GM19328 (cell line): ENCODE measurements around the gene ZDHHC16.
"Not testable (repeated sequence)": the region's sequence is repeated elsewhere in the genome, so short reads cannot be mapped to it uniquely, and the experiment has no call there.

Experiments
- ATAC-seq: cut with Tn5 transposase; IDR thresholded peaks from one replicate; pipeline ENCODE4 v1.9.1; 2021; ENCODE audit warnings: mild to moderate bottlenecking, moderate library complexity; ENCODE audit not compliant: unreplicated experiment

The ZDHHC16 gene

DNA sequence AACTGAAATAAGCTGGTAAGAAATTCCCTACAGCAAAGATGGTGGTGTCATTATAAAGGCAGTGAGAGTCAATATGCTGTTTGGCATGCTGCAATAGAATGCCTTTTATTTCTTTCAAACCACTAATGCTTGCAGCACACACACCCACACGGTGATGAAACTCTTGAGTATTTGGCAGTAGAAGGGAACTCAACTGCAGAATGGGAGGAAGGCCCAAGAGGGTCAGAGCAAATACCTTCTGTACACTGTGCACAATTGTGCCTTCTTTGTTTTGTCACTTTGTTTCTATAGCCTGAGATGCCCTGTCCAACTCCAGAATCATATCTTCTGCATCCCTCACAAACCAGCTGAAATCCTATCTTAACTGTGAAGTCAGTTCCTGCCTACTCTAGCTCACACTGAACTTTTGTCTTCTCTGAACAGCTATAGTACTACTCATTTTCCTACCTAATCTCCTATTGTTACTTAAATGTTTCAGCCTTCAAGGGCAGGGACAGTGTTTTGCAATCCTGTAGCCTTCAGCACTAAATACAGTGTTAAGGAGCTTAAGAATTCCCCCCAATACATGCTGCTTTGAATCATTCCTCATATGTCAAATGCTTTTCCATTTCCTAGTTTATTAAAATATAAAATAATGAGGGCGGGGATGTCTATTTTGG is 30.1 kb downstream of the ZDHHC16 start:
- no peak for ATAC-seq

DNA sequence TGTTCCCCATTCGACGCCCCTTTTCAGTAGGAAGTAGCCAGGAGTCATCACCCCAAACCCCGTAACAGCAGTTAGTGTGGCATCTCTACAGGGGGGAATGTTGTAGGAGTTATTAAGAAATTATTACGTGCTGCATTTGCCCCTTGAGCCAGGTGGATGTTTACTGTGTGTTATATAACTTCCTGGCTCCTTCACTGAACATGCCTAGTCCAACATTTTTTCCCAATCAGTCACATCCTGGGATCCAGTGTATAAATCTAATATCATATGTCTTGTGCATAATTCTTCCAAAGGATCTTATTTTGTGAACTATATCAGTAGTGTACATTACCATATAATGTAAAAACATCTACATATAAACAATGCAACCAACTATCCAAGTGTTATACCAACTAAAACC is 33.4 kb downstream of the ZDHHC16 start:
- ATAC-seq: not testable (repeated sequence)

DNA sequence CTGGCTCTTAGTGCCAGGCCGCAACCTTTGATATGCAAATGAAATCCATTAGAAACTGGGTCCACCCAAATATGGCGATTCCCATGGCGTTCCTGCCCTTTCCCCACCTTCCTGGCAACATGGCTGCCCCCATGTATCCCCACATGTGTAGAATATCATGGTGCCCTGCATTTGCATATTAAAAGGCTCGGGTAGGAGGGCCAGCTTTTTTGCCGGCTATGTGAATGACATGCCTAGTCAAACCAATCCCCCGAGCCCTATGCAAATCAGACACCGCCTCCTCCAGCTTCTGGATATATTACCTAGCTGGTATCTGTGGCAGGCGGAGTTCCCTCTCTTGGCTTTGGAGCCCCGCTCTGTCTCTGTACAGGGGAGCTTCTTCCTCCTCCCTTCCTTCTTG is 34.0 kb downstream of the ZDHHC16 start:
- no peak for ATAC-seq

DNA sequence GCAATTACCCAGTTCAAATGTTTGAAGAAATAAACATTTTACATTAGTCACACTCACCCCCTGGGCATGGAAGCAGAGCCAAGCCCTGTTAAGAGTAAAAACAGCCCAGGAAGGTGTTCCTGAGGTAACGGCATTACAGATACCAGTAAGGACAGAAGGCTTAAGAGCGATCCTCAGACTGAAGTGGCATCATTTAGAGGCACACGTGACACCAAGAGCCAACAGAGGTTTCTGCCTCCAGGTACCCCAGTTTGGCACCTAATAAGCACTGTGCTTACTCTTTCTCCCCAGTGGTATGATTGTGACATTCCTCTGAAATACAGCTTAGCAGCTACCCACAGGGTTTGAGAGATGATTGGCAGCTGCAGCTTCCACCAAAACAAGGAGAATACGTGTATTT is 35.1 kb downstream of the ZDHHC16 start:
- ATAC-seq: no peak

DNA sequence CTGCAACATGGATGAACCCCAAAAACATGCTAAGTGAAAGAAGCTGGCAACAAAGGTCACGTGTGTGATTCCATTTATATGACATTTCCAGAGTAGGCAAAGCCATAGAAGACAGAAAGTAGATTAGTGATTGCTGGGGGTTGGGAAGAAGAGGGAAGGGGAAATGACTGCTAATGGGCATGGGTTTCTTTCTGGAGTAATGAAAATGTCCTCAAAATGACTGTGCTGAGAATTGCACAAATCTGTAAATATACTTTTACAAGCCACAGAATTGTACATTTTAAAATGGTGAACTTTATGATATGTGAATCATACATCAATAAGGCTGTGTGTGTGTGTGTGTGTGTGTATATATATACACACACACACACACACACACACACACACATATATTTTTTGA is 36.4 kb downstream of the ZDHHC16 start:
- ATAC-seq: no peak

DNA sequence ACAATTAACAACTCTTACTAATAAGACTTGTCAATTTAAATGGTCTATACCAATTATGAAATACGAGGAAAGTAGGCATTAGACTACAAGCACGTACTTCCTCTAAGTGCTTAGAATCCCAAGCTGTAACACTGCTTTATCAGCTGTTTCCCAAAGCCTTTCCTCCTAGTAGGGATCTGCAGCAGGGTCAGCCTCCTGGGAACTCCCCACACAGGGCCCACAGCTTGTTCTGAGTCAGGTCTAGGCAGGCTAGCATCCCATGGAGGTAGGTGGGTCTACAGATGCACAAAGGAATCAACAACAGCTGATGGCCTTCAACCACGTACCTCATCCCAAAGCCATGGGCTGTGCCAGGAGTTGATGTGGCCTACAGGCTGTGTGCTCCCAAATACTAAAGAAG is 37.5 kb downstream of the ZDHHC16 start:
- ATAC-seq: no peak

DNA sequence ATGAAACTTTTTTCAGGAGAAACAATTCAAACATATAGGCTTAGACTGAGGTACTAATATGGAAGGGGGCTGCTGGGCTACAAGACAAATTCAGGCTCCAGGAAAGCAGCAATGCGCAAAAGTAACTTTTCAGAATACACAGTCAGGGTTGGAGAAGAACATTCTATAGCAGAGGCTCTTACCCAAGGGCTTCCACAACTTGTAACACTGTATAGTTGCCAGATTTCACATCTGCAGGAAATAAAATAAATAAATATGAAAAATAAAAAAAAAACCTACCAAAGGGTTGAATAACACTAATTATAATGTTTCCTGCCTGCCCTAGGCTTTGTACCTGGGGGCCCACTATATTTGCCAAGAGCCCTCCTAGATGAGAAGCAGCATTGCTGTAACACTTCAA is 37.9 kb downstream of the ZDHHC16 start:
- no peak for ATAC-seq

DNA sequence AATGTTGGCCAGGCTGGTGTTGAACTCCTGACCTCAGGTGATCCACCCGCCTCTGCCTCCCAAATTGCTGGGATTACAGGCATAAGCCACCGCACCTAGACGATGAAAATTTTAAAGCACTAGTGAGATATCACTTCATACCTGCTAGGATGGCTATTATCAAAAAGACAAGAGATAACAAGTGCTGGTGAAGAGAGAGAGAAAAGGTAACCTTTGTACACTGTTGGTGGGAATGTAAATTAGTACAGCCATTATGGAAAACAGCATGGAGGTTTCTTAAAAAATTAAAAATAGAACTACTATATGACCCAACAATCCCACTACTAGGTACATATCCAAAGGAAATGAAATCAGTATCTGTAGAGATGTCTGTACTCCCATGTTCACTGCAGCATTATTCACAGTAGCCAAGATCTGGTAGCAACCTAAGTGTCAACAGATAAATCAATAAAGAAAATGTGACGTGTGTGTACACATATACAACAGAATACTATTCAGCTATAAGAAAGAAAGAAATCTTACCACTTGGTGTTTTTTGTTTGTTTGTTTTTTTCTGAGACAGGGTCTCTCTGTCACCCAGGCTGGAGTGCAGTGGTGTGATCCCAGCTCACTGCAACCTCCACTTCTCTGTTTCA is 39.8 kb downstream of the ZDHHC16 start:
- ATAC-seq: no peak

DNA sequence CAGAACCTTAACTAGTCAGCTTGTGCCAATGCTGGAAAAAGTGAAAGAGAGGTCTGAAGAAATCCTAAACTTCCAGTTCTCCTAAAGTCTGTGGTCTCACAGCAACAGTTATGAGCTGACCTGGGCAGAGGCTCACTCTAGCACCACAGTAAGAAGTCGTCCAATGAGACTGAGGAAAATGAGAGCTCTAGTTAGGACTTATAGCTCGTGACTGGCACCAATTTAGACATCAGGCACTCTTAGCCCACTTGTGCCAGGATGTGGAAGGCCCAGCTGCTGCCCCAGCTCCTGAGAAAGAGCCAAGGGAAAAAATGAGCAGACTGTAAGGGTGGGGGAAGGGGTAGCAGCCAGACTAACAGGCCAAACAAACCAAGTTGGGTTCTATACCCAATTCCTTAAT is 44.6 kb downstream of the ZDHHC16 start:
- no peak for ATAC-seq

DNA sequence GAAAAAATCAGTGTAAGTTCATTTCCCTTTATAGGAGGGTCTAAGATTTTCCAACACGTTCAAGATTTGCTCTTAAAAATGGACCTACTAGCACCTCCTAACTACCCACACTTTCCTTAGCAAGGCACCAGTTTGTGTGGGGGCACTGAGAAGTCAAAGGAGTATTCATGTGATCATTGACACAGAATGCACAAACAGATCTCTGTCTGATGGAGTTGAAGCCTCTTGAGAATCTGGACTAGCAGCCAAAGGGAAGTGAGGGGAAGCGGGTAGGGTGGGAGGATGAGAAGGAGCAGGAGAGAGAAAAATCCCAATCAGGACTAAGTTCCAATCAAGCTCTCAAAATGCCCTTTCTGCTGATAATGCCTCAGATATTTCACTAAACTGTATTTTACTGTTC is 48.2 kb downstream of the ZDHHC16 start:
- no peak for ATAC-seq

DNA sequence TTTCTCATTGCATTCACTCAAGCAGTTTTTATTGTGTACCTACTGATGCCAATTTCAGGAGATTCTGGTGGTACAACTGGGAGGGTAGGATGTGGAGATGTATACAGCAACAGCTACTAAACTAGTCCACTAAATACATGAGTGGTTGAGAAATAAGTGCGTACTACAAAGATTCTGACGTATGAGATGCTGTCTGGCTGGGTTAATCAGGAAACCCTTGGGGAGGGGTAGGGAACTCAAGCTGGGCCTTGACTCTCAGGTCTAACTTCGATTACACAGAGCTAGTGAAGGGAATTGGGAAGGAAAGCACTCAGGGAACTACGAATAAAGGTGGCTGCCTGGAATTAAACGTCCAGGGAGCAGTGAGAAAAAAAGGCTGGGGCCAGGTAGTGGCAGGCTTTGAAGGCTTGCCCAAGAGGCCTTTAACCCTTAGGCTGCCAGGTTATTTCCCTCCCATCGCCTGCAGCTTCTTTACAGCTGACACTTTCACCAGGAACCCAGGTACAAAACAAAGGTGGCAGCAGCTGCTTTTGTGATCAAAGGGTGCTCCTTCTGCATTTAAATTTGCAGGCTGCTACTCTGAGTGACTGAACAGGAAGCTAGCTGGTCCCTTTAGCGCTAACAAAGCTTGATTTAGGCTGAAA is 49.0 kb downstream of the ZDHHC16 start:
- no peak for ATAC-seq

DNA sequence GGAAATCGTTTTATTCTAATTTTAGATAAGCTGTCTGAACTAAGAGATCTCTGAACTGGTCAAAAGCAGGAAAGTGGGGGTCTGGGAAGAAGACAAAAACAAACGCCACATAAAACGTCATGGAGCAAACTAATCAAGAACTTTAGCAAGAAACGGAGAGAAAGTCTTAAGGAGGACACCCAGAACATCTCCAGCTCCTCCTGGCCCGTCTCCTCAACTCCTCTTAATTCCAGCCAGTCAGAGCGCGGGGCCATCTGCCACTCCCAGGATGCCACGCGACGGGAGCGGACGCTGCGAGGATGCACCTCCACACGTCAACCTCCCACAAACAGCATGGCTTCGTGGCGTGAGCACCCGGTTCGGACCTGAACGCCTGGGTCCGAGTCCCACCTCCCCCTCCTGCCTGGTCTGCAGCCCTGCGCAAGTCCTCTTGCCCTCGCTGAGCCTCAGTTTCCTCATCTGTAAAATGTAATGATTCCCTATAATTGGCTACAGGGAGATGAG is 51.6 kb downstream of the ZDHHC16 start:
- ATAC-seq: no peak

DNA sequence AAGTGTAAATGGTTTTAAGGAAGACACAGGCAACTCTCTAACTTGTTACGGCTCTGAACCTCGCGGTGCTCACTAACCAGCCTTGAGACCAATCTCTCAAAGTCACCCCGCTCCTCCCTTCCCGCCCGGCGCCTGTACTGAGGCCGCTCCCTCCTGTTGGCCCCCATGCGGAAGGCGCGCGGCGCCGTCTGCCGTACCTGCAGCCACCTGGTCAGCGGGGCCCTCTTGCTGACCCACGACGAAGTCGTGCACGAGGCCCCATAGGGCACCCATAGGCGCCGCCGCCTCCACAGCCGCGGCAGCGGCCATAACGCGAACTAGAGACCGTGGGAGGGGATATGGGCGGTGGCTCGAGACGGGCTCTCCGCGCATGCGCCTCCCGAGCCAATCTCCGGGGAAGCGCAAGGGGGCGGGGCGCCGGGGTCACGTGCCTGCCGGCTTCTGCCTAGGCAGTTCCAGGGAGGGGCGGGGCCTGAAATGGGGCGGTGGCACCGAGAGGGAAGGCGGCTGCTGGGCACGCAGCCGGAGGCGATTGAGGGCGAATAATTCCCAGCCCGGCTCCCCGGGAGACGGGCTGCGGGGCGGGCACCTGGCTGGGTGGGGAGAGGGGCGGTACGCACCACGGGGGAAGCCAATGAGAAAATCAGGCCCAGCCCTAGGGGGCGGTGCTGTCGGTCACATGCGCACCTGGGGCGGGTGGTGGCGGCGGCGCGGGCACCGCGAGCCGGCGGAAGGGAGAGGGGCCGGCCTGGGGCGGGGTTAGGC is 52.3 kb downstream of the ZDHHC16 start, which contains the start of gene MMS19:
Gene MMS19, minus strand, starts transcription at position 347 of the 765 bp plus-strand sequence. Its CDS starts 38 bp downstream, at position 309.
- peak; percentile 96 for ATAC-seq

DNA sequence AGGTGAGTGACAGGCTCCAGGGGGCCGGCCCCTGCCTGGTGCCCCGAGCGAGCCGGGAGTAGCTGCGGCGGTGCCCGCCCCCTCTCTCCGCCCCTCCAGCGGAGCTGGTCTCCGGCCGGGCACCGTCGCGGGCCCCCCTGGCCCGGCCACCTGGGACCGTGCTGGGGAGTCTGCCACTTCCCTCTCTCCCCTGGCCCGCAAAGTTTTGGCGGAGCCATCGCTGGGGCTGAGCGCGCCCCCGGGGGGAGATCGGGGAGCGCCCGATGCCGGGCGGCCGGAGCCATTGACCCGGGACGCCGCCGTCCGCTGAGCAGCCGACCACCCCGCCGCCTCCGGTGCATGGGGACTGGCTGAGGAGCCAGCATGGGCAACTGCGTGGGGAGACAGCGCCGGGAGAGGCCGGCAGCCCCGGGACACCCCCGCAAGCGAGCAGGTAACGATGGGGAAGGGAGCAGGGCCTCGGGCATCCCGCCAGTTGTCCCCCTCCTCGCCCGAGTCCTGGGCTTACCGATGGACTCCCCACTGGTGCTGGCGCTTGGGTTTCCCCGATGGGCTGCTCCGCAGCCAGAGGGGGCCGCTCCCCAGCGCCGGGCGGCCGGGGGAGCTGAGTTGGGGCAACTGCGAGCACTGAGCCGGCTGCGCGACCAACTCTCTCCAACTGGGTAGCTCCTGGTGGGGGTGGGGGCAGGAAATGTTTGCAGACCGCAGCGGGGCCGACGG is 53.0 kb downstream of the ZDHHC16 start, which contains the start of gene UBTD1:
Gene UBTD1, plus strand, starts transcription at position 84 of the 720 bp plus-strand sequence. Its CDS starts 280 bp downstream, at position 364.
- ATAC-seq: peak; percentile 1

DNA sequence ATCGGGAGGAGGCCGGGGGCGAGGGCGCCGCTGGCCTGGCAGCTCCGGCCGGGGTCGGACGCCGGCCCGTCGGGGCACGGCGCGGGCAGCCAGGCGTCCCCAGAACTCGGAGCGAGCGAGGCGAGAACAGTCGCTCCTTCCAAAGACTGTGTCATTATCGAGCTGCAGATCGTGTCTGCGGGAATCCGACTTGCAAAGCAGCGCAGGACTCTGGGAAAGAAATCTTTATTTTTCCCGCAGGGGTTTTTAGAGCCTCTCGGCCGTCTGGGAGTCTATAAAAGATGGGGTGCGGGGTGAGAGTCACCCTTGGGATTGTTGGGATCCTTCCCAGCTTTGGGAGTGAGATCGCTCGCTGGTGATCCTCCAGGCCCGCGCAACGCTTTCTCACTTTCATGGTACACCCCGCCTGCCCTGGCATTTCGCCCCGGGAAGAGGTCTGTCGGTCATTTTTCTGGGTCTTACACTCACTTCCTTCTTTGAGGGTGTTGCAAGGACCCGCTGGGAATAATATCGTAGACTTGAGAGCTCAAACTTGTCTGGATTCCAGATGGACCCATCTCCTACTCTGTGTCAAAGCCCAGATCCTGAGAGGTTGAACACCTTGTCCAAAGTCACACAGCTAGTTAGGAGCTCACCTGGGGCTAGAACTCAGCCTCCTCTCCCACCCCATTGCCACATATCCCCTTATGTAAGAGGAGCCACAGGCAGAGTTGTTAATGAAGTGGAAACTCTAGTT is 53.8 kb downstream of the ZDHHC16 start:
- ATAC-seq: no peak

DNA sequence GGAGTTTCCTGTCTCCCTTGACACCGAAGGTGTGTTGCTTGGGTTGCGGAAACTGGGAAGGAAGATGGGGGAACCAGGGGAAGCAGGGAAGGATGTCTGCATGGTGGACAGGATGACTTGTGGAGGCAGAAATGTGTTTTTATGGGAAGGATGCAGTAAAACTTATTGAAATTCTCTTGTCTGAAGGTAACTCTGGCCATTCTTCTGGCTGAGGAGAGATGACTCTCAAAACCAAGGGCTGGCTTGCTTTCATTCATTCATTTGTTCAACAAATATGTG is 54.3 kb downstream of the ZDHHC16 start:
- ATAC-seq: no peak

DNA sequence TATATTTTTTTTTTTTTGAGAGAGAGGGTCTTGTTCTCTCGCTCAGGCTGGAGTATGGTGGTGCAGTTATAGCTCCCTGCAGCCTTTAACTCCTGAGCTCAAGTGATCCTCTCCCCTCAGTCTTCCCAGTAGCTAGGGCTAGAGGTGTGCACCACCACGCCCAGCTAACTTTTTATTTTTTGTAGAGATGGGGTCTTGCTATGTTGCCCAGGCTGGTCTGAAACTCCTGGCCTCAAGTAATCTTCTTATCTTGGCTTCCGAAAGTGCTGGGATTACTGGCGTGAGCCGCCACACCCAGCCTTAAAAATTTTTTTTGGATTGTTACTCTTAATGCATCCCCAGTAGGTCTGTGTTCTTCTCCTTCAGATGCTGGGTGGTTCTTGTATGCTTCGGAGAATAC is 56.9 kb downstream of the ZDHHC16 start:
- no peak for ATAC-seq

DNA sequence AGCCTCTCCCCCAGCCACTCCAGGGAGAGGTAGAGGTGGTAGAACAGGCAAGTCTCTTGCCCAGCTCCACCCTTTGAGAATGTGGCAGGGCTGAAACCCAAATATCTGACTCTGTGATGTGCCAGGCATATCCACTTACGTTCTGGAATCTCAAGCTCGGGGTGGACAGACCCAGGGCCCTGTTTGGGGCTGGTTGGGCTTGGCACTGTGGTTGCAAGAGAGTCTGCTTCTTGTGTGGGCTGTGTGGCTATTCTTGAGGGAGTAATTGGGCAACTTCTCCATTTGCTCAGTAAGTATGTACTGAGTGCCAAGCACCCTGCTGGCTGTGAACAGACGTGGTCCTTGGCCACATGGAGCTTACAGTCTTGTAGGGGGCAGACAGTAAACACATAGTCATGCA is 57.4 kb downstream of the ZDHHC16 start:
- ATAC-seq: no peak

DNA sequence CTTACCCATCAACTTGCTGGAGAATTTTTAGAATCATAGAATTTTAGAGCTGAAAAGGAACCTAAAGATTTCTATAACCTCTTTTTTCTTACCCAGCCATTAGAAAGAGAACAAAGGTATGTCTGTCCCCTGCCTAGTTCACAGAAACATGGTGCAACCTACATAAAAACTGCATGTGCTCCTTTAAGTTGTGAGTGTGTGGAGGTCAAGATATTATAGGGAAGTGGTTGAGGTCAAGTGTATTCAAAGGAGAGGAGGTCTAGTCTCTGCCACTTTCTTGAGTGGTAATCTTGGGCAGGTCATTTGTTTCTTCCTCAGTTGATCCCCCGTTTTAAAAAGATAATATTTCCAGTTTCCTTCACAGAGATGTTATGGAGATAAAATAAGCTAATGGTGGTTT is 59.2 kb downstream of the ZDHHC16 start:
- ATAC-seq: no peak
